ENCODE data around the gene NAPB.

NAPB gene

GRCh38 chr20:23444859-23445258 is 23.6 kb upstream of the NAPB start:
- Histone ChIP-seq H3K9ac (ENCODE audit: insufficient read length) (no peak overlapping the region), H3K9me3 (ENCODE audit: low read depth, low read length) (no peaks in the 10 kb centered on the region), H3K36me3 (ENCODE audit: insufficient read depth, low read length) (no peaks in the 10 kb centered on the region), H3K4me3 (no peak overlapping the region), H3K27ac (no peak overlapping the region)
- TF ChIP-seq FOXP2 (optimal IDR thresholded peaks at IDR 0.05; ENCODE audit: control extremely low read depth, extremely low read length, insufficient read depth) (no peak), POLR2AphosphoS5 (IDR thresholded peaks at IDR 0.05; ENCODE audit: borderline replicate concordance, low read depth, low read length) (no peak), EZH2 (IDR thresholded peaks at IDR 0.05) (no peak)
- no peak for DNase-seq (ENCODE audit: low read depth, low spot score)

- TF ChIP-seq FOXP2 (optimal IDR thresholded peaks at IDR 0.05; ENCODE audit: control extremely low read depth, extremely low read length, insufficient read depth) (no peak), POLR2AphosphoS5 (IDR thresholded peaks at IDR 0.05; ENCODE audit: borderline replicate concordance, low read depth, low read length) (no peak), EZH2 (IDR thresholded peaks at IDR 0.05) (no peak)
- Histone ChIP-seq H3K27ac (no peak overlapping the region), H3K9me3 (ENCODE audit: low read depth, low read length) (no peaks in the 10 kb centered on the region), H3K4me3 (no peak overlapping the region), H3K9ac (ENCODE audit: insufficient read length) (no peak overlapping the region), H3K36me3 (ENCODE audit: insufficient read depth, low read length) (no peaks in the 10 kb centered on the region)
- DNase-seq (ENCODE audit: low read depth, low spot score): no peak
These were observed 21.1 kb upstream of the NAPB start for GRCh38 chr20:23442436-23442835.

GRCh38 chr20:23441850-23442313 is 20.6 kb upstream of the NAPB start:
- TF ChIP-seq POLR2AphosphoS5 (IDR thresholded peaks at IDR 0.05; ENCODE audit: borderline replicate concordance, low read depth, low read length): no peak
- no peak for TF ChIP-seq EZH2 (IDR thresholded peaks at IDR 0.05)
- TF ChIP-seq FOXP2 (optimal IDR thresholded peaks at IDR 0.05; ENCODE audit: control extremely low read depth, extremely low read length, insufficient read depth): no peak
- Histone ChIP-seq H3K36me3 (ENCODE audit: insufficient read depth, low read length) (no peaks in the 10 kb centered on the region), H3K9me3 (ENCODE audit: low read depth, low read length) (no peaks in the 10 kb centered on the region), H3K4me3 (no peak overlapping the region), H3K27ac (no peak overlapping the region), H3K9ac (ENCODE audit: insufficient read length) (no peak overlapping the region)
- DNase-seq (ENCODE audit: low read depth, low spot score): no peak

- no peak for TF ChIP-seq FOXP2 (optimal IDR thresholded peaks at IDR 0.05; ENCODE audit: control extremely low read depth, extremely low read length, insufficient read depth)
- no peak for TF ChIP-seq EZH2 (IDR thresholded peaks at IDR 0.05)
- TF ChIP-seq POLR2AphosphoS5 (IDR thresholded peaks at IDR 0.05; ENCODE audit: borderline replicate concordance, low read depth, low read length): no peak
- Histone ChIP-seq H3K27ac (no peak overlapping the region), H3K4me3 (no peak overlapping the region), H3K36me3 (ENCODE audit: insufficient read depth, low read length) (no peaks in the 10 kb centered on the region), H3K9ac (ENCODE audit: insufficient read length) (no peak overlapping the region), H3K9me3 (ENCODE audit: low read depth, low read length) (no peaks in the 10 kb centered on the region)
- DNase-seq (ENCODE audit: low read depth, low spot score): no peak
These were observed 18.7 kb upstream of the NAPB start for GRCh38 chr20:23440004-23440403.

GRCh38 chr20:23438661-23439060 is 17.4 kb upstream of the NAPB start:
- Histone ChIP-seq H3K9me3 (ENCODE audit: low read depth, low read length) (no peaks in the 10 kb centered on the region), H3K27ac (no peak overlapping the region), H3K36me3 (ENCODE audit: insufficient read depth, low read length) (no peaks in the 10 kb centered on the region), H3K9ac (ENCODE audit: insufficient read length) (no peak overlapping the region), H3K4me3 (no peak overlapping the region)
- TF ChIP-seq POLR2AphosphoS5 (IDR thresholded peaks at IDR 0.05; ENCODE audit: borderline replicate concordance, low read depth, low read length) (no peak), FOXP2 (optimal IDR thresholded peaks at IDR 0.05; ENCODE audit: control extremely low read depth, extremely low read length, insufficient read depth) (no peak), EZH2 (IDR thresholded peaks at IDR 0.05) (no peak)
- no peak for DNase-seq (ENCODE audit: low read depth, low spot score)

GRCh38 chr20:23437126-23437899 is 16.0 kb upstream of the NAPB start:
- TF ChIP-seq FOXP2 (optimal IDR thresholded peaks at IDR 0.05; ENCODE audit: control extremely low read depth, extremely low read length, insufficient read depth) (no peak), POLR2AphosphoS5 (IDR thresholded peaks at IDR 0.05; ENCODE audit: borderline replicate concordance, low read depth, low read length) (no peak), EZH2 (IDR thresholded peaks at IDR 0.05) (no peak)
- Histone ChIP-seq H3K9ac (ENCODE audit: insufficient read length) (no peak overlapping the region), H3K36me3 (ENCODE audit: insufficient read depth, low read length) (no peaks in the 10 kb centered on the region), H3K27ac (no peak overlapping the region), H3K9me3 (ENCODE audit: low read depth, low read length) (no peaks in the 10 kb centered on the region), H3K4me3 (no peak overlapping the region)
- DNase-seq (ENCODE audit: low read depth, low spot score): no peak

- H3K27ac ChIP-seq: no peak overlapping the region
- TF ChIP-seq FOXP2 (optimal IDR thresholded peaks at IDR 0.05; ENCODE audit: control extremely low read depth, extremely low read length, insufficient read depth): no peak
- TF ChIP-seq EZH2 (IDR thresholded peaks at IDR 0.05): no peak
- no peak for TF ChIP-seq POLR2AphosphoS5 (IDR thresholded peaks at IDR 0.05; ENCODE audit: borderline replicate concordance, low read depth, low read length)
- DNase-seq (ENCODE audit: low read depth, low spot score): no peak
- H3K4me3 ChIP-seq: no peak overlapping the region
- no peaks in the 10 kb centered on the region for H3K9me3 ChIP-seq (ENCODE audit: low read depth, low read length)
- no peak overlapping the region for H3K9ac ChIP-seq (ENCODE audit: insufficient read length)
- H3K36me3 ChIP-seq (ENCODE audit: insufficient read depth, low read length): no peaks in the 10 kb centered on the region
These were observed 15.4 kb upstream of the NAPB start for GRCh38 chr20:23436681-23437080.

GRCh38 chr20:23435626-23436539 is 14.6 kb upstream of the NAPB start:
- Histone ChIP-seq H3K27ac (no peak overlapping the region), H3K9ac (ENCODE audit: insufficient read length) (no peak overlapping the region), H3K4me3 (no peak overlapping the region), H3K36me3 (ENCODE audit: insufficient read depth, low read length) (no peaks in the 10 kb centered on the region), H3K9me3 (ENCODE audit: low read depth, low read length) (no peaks in the 10 kb centered on the region)
- no peak for DNase-seq (ENCODE audit: low read depth, low spot score)
- no peak for TF ChIP-seq EZH2 (IDR thresholded peaks at IDR 0.05)
- no peak for TF ChIP-seq POLR2AphosphoS5 (IDR thresholded peaks at IDR 0.05; ENCODE audit: borderline replicate concordance, low read depth, low read length)
- TF ChIP-seq FOXP2 (optimal IDR thresholded peaks at IDR 0.05; ENCODE audit: control extremely low read depth, extremely low read length, insufficient read depth): no peak

Measured in SK-N-MC (cell line).